Ishikawa (cell line): ENCODE results near the gene RFC1.

Experiments used
- CEBPB ChIP-seq: IDR thresholded peaks from 2 replicates; pipeline ENCODE4 v1.6.1; 2012
- CREB1 ChIP-seq: IDR thresholded peaks from 2 replicates; pipeline ENCODE4 v1.6.1; 2012; ENCODE audit warnings: low read depth
- EGR1 ChIP-seq: IDR thresholded peaks from 2 replicates; pipeline ENCODE4 v1.6.1; 2012
- EP300 ChIP-seq: IDR thresholded peaks from 2 replicates; pipeline ENCODE4 v1.6.1; 2012; ENCODE audit warnings: borderline replicate concordance
- FOXM1 ChIP-seq: IDR thresholded peaks from 2 replicates; pipeline ENCODE4 v1.6.1; 2012; ENCODE audit warnings: low read depth, borderline replicate concordance
- MAX ChIP-seq: IDR thresholded peaks from 2 replicates; pipeline ENCODE4 v1.6.1; 2012
- NFIC ChIP-seq: IDR thresholded peaks from 2 replicates; pipeline ENCODE4 v1.6.1; 2012
- RAD21 ChIP-seq: IDR thresholded peaks from 2 replicates; pipeline ENCODE4 v1.6.1; 2012; ENCODE audit warnings: low read depth
- TAF1 ChIP-seq: IDR thresholded peaks from 2 replicates; pipeline ENCODE4 v1.6.1; 2012; ENCODE audit warnings: low read depth, mild to moderate bottlenecking
- TCF12 ChIP-seq: IDR thresholded peaks from 2 replicates; pipeline ENCODE4 v1.6.1; 2012; ENCODE audit warnings: low read depth
- TEAD4 ChIP-seq: IDR thresholded peaks from 2 replicates; pipeline ENCODE4 v1.6.1; 2012
- USF1 ChIP-seq: IDR thresholded peaks from 2 replicates; pipeline ENCODE4 v1.6.1; 2012
- YY1 ChIP-seq: IDR thresholded peaks from 2 replicates; pipeline ENCODE4 v1.6.1; 2012; ENCODE audit warnings: low read depth
- ZBTB7A ChIP-seq: IDR thresholded peaks from 2 replicates; pipeline ENCODE4 v1.6.1; 2012; ENCODE audit warnings: low read depth
- TF ChIP-seq, protein P1 (sequence below): IDR thresholded peaks from 2 replicates; pipeline ENCODE4 v1.6.1; 2012; ENCODE audit warnings: low read depth, mild to moderate bottlenecking

RFC1 gene

GRCh38 chr4:39320381-39321115, 45.6 kb downstream of the RFC1 start:
- TF ChIP-seq CEBPB: no peak
- TF ChIP-seq ZBTB7A: no peak
- TF ChIP-seq EP300: no peak
- no peak for TF ChIP-seq TEAD4
- TF ChIP-seq YY1: no peak
- no peak for TF ChIP-seq EGR1
- no peak for TF ChIP-seq TCF12
- TF ChIP-seq MAX: no peak
- no peak for TF ChIP-seq USF1
- TF ChIP-seq NFIC: no peak
- no peak for TF ChIP-seq CREB1
- no peak for TF ChIP-seq FOXM1
- TF ChIP-seq RAD21: no peak
- TF ChIP-seq, protein P1, sequence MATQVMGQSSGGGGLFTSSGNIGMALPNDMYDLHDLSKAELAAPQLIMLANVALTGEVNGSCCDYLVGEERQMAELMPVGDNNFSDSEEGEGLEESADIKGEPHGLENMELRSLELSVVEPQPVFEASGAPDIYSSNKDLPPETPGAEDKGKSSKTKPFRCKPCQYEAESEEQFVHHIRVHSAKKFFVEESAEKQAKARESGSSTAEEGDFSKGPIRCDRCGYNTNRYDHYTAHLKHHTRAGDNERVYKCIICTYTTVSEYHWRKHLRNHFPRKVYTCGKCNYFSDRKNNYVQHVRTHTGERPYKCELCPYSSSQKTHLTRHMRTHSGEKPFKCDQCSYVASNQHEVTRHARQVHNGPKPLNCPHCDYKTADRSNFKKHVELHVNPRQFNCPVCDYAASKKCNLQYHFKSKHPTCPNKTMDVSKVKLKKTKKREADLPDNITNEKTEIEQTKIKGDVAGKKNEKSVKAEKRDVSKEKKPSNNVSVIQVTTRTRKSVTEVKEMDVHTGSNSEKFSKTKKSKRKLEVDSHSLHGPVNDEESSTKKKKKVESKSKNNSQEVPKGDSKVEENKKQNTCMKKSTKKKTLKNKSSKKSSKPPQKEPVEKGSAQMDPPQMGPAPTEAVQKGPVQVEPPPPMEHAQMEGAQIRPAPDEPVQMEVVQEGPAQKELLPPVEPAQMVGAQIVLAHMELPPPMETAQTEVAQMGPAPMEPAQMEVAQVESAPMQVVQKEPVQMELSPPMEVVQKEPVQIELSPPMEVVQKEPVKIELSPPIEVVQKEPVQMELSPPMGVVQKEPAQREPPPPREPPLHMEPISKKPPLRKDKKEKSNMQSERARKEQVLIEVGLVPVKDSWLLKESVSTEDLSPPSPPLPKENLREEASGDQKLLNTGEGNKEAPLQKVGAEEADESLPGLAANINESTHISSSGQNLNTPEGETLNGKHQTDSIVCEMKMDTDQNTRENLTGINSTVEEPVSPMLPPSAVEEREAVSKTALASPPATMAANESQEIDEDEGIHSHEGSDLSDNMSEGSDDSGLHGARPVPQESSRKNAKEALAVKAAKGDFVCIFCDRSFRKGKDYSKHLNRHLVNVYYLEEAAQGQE: no peak
- TF ChIP-seq TAF1: no peak

DNA sequence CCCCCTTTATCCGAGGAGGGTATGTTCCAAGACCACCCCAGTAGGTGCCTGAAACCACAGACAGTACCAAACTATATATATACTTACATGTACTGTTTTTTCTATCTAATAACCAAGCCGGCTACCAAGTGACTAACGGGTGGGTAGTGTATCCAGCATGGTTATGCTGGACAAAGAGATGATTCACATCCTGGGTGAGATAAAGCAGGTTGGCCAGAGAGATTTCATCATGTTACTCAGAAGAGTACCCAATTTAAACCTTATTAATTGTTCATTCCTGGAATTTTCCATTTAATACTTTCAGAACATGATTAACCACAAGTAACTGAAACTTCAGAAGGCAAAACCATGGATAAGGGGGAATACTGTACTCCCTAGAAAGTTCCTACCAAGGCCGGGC, 46.5 kb downstream of the RFC1 start:
- TF ChIP-seq MAX: no peak
- TF ChIP-seq CREB1: no peak
- no peak for TF ChIP-seq NFIC
- no peak for TF ChIP-seq USF1
- no peak for TF ChIP-seq TCF12
- TF ChIP-seq TEAD4: no peak
- TF ChIP-seq ZBTB7A: no peak
- TF ChIP-seq EP300: no peak
- TF ChIP-seq TAF1: no peak
- no peak for TF ChIP-seq YY1
- no peak for TF ChIP-seq EGR1
- TF ChIP-seq CEBPB: no peak
- TF ChIP-seq, protein P1: no peak
- TF ChIP-seq FOXM1: no peak
- no peak for TF ChIP-seq RAD21

DNA sequence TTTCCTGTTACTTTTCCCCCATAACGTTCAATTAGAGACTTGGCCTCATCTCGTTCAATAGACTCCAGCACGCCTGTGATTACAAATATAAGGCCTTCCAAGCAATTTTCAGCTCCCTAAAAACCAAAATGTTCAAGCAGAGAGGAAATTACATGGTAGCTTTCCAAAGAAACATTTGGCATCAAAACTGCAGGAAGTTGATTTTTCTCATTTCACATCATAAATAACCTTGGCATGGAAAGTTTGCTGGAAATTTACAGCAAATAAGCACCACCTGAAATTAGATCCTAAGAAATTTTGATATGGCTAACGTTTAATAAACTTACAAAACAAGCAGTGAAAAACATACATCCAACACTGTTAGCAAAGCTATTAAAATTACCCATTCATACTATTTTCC, 53.3 kb downstream of the RFC1 start:
- TF ChIP-seq CREB1 (no peak), TEAD4 (no peak), TCF12 (no peak), YY1 (no peak), RAD21 (no peak), EGR1 (no peak), MAX (no peak), EP300 (no peak), TAF1 (no peak), FOXM1 (no peak), ZBTB7A (no peak), CEBPB (no peak)
- TF ChIP-seq, protein P1: no peak

DNA sequence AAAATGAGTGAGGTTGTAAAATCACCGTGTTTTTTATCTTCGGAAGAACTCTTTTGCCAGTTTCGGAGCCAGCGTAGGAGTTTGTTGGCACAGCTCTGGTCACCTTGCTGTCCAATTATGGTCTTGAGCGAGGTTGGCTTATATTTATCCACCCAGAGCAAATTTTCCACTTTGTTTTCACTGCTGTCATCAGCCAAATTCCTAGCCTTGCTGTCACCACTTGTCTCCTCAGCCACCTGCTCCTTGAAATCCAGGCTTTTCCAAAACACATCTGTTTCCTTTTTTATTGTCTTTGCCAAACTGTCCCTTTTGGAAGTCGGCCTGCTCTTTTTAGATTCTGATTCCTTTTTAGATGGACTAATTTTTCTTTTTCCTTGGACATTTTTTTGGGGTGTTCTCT, 57.6 kb downstream of the RFC1 start:
- TF ChIP-seq FOXM1: no peak
- no peak for TF ChIP-seq NFIC
- TF ChIP-seq ZBTB7A: no peak
- TF ChIP-seq USF1: no peak
- TF ChIP-seq MAX: no peak
- no peak for TF ChIP-seq RAD21
- TF ChIP-seq TCF12: no peak
- TF ChIP-seq TEAD4: no peak
- TF ChIP-seq, protein P1: no peak
- no peak for TF ChIP-seq CEBPB
- no peak for TF ChIP-seq YY1
- TF ChIP-seq EP300: no peak
- no peak for TF ChIP-seq TAF1
- no peak for TF ChIP-seq EGR1
- no peak for TF ChIP-seq CREB1
